ENCODE measurements around the gene RPS21.
A peak's percentile ranks its signal among the peaks of the same experiment; 100 is the strongest.

Gene RPS21

GRCh38 chr20:62396367-62397239 is 9.7 kb downstream of the RPS21 start:
- Histone ChIP-seq H3K9me3 (replicated peaks in 1 of 11) (peaks cover 0 to 6% (median 0%) of the 10 kb centered on the region in 11 experiments; a peak in 7 of 22 replicates), H3K27me3 (no peaks in the 10 kb centered on the region), H4K20me1 (peaks cover 18 to 90% (median 58%) of the 10 kb centered on the region in 11 experiments; a peak in 20 of 22 replicates), H3K4me1 (peaks cover 11 to 45% (median 43%) of the 10 kb centered on the region in 10 experiments), H3K4me3 (no peak overlapping the region), H3K27ac (no peak overlapping the region), H3K36me3 (peaks cover 18 to 68% (median 50%) of the 10 kb centered on the region in 11 experiments; a peak in 21 of 22 replicates), H3K9ac (peak overlapping the region in 2 of 11 experiments; percentile 18 to 31; a peak in 3 of 22 replicates), H3K4me2 (peak overlapping the region in 10 of 11 experiments; percentile 36 to 63 (median 50); a peak in 20 of 22 replicates)
- no peak for TF ChIP-seq Cebpa-rat (IDR thresholded peaks at IDR 0.05)

- peaks cover 15 to 62% (median 33%) of the 10 kb centered on the region in 11 experiments; a peak in 21 of 22 replicates for H3K36me3 ChIP-seq
- no peaks in the 10 kb centered on the region for H3K27me3 ChIP-seq
- H3K4me2 ChIP-seq: no peak overlapping the region
- peaks cover 20 to 54% (median 52%) of the 10 kb centered on the region in 10 experiments for H3K4me1 ChIP-seq
- H3K4me3 ChIP-seq: no peak overlapping the region
- no peak overlapping the region for H3K27ac ChIP-seq
- peaks cover 0 to 6% (median 0%) of the 10 kb centered on the region in 11 experiments; a peak in 7 of 22 replicates for H3K9me3 ChIP-seq (replicated peaks in 1 of 11)
- H4K20me1 ChIP-seq: peaks cover 6 to 75% (median 42%) of the 10 kb centered on the region in 11 experiments; a peak in 19 of 22 replicates
- TF ChIP-seq Cebpa-rat (IDR thresholded peaks at IDR 0.05): no peak
- H3K9ac ChIP-seq: no peak overlapping the region
Measured at GRCh38 chr20:62398120-62398821, 11.4 kb downstream of the RPS21 start.

- no peak overlapping the region for H3K4me3 ChIP-seq
- no peak for TF ChIP-seq Cebpa-rat (IDR thresholded peaks at IDR 0.05)
- no peak overlapping the region for H3K27ac ChIP-seq
Measured at GRCh38 chr20:62400021-62400420, 13.1 kb downstream of the RPS21 start.

GRCh38 chr20:62400541-62400940 is 13.6 kb downstream of the RPS21 start:
- peaks cover 13 to 69% (median 31%) of the 10 kb centered on the region in 11 experiments; a peak in 16 of 22 replicates for H4K20me1 ChIP-seq
- peak overlapping the region in 8 of 11 experiments; percentile 36 to 77 (median 72); a peak in 15 of 22 replicates for H3K4me2 ChIP-seq

More at GRCh38 chr20:62400021-62400420, 13.1 kb downstream of the RPS21 start:
- Histone ChIP-seq H3K9ac (peak overlapping the region in 3 of 11 experiments; percentile 31 to 50 (median 35); a peak in 3 of 22 replicates), H4K20me1 (peaks cover 10 to 69% (median 32%) of the 10 kb centered on the region in 11 experiments; a peak in 15 of 22 replicates), H3K4me1 (peaks cover 21 to 70% (median 67%) of the 10 kb centered on the region in 10 experiments), H3K4me2 (peak overlapping the region in 8 of 11 experiments; percentile 36 to 77 (median 72); a peak in 14 of 22 replicates), H3K36me3 (peaks cover 0 to 56% (median 16%) of the 10 kb centered on the region in 11 experiments; a peak in 16 of 22 replicates), H3K9me3 (replicated peaks in 1 of 11) (peaks cover 0 to 6% (median 0%) of the 10 kb centered on the region in 11 experiments; a peak in 7 of 22 replicates), H3K27me3 (no peaks in the 10 kb centered on the region)

GRCh38 chr20:62401331-62401779 is 14.5 kb downstream of the RPS21 start:
- Histone ChIP-seq H3K4me3 (no peak overlapping the region), H4K20me1 (peaks cover 13 to 69% (median 37%) of the 10 kb centered on the region in 11 experiments; a peak in 17 of 22 replicates), H3K4me2 (peak overlapping the region; percentile 21 to 77 (median 66); a peak in 21 of 22 replicates), H3K27ac (peak overlapping the region in 1 of 11 experiments; percentile 44; a peak in 1 of 22 replicates), H3K4me1 (peaks cover 32 to 80% (median 78%) of the 10 kb centered on the region in 10 experiments), H3K27me3 (no peaks in the 10 kb centered on the region), H3K36me3 (peaks cover 0 to 45% (median 14%) of the 10 kb centered on the region in 11 experiments; a peak in 15 of 22 replicates), H3K9ac (peak overlapping the region in 3 of 11 experiments; percentile 2 to 65 (median 61); a peak in 3 of 22 replicates), H3K9me3 (replicated peaks in 1 of 11) (peaks cover 0 to 6% (median 0%) of the 10 kb centered on the region in 11 experiments; a peak in 7 of 22 replicates)
- no peak for TF ChIP-seq Cebpa-rat (IDR thresholded peaks at IDR 0.05)

More at GRCh38 chr20:62400541-62400940, 13.6 kb downstream of the RPS21 start:
- no peaks in the 10 kb centered on the region for H3K27me3 ChIP-seq
- TF ChIP-seq Cebpa-rat (IDR thresholded peaks at IDR 0.05): no peak
- H3K9ac ChIP-seq: peak overlapping the region in 3 of 11 experiments; percentile 31 to 50 (median 35); a peak in 4 of 22 replicates
- peaks cover 0 to 51% (median 14%) of the 10 kb centered on the region in 11 experiments; a peak in 15 of 22 replicates for H3K36me3 ChIP-seq
- H3K27ac ChIP-seq: no peak overlapping the region
- H3K9me3 ChIP-seq (replicated peaks in 1 of 11): peaks cover 0 to 6% (median 0%) of the 10 kb centered on the region in 11 experiments; a peak in 7 of 22 replicates
- H3K4me3 ChIP-seq: no peak overlapping the region
- H3K4me1 ChIP-seq: peaks cover 27 to 76% (median 72%) of the 10 kb centered on the region in 10 experiments

GRCh38 chr20:62402456-62403150 is 15.7 kb downstream of the RPS21 start:
- Histone ChIP-seq H3K4me2 (peak overlapping the region in 10 of 11 experiments; percentile 31 to 77 (median 68); a peak in 19 of 22 replicates), H3K36me3 (peaks cover 0 to 35% (median 10%) of the 10 kb centered on the region in 11 experiments; a peak in 15 of 22 replicates), H3K27me3 (no peaks in the 10 kb centered on the region), H3K9me3 (replicated peaks in 1 of 11) (peaks cover 0 to 6% (median 0%) of the 10 kb centered on the region in 11 experiments; a peak in 7 of 22 replicates), H3K4me1 (peaks cover 31 to 74% (median 72%) of the 10 kb centered on the region in 10 experiments), H3K27ac (peak overlapping the region in 8 of 11 experiments; percentile 16 to 76 (median 61); a peak in 14 of 22 replicates), H3K9ac (peak overlapping the region in 7 of 11 experiments; percentile 18 to 73 (median 48); a peak in 10 of 22 replicates), H4K20me1 (peaks cover 13 to 61% (median 30%) of the 10 kb centered on the region in 11 experiments; a peak in 17 of 22 replicates), H3K4me3 (no peak overlapping the region)
- no peak for TF ChIP-seq Cebpa-rat (IDR thresholded peaks at IDR 0.05)

GRCh38 chr20:62403331-62403730 is 16.4 kb downstream of the RPS21 start:
- no peak for TF ChIP-seq Cebpa-rat (IDR thresholded peaks at IDR 0.05)
- Histone ChIP-seq H3K36me3 (peaks cover 0 to 32% (median 8%) of the 10 kb centered on the region in 11 experiments; a peak in 15 of 22 replicates), H3K9me3 (replicated peaks in 1 of 11) (peaks cover 0 to 4% (median 0%) of the 10 kb centered on the region in 11 experiments; a peak in 7 of 22 replicates), H3K4me1 (peaks cover 38 to 82% (median 80%) of the 10 kb centered on the region in 10 experiments), H3K4me2 (peak overlapping the region in 6 of 11 experiments; percentile 61 to 99 (median 73); a peak in 7 of 22 replicates), H3K27ac (no peak overlapping the region), H3K27me3 (no peaks in the 10 kb centered on the region), H3K9ac (peak overlapping the region in 2 of 11 experiments; percentile 48 to 52; a peak in 1 of 22 replicates), H3K4me3 (no peak overlapping the region), H4K20me1 (peaks cover 13 to 61% (median 30%) of the 10 kb centered on the region in 11 experiments; a peak in 17 of 22 replicates)
